HEK293 (cell line): ENCODE results near the gene RAB17.

Source experiments
- CTCF ChIA-PET: fragments of 350-600 bp; formaldehyde crosslinking; extraction: SDS; loops from one replicate; lab custom pipeline; 2021; ENCODE audit warnings: antibody characterized with exemption; lab: Yijun Ruan, JAX
- POLR2A ChIA-PET: fragments of 300-600 bp; formaldehyde crosslinking; extraction: SDS; loops from one replicate; lab custom pipeline; 2020; ENCODE audit warnings: antibody characterized with exemption, inconsistent platforms; lab: Yijun Ruan, JAX
- H3K27ac ChIP-seq: fragments of 200-500 bp; sonication (Bioruptor generic); 2 replicates; pipeline ENCODE4 v1.5.1; 2014; ENCODE audit warnings: low read depth, low read length, control low read depth, inconsistent platforms; ENCODE audit errors: extremely low read depth
- H3K36me3 ChIP-seq, 2 experiments: fragments of 200-500 bp in 1 of 2; sonication (Bioruptor generic) in 1 of 2; 1 replicate in 1 of 2; 2 replicates in 1 of 2; pipeline ENCODE4 v1.5.1; 2014 to 2017; ENCODE audit warnings: inconsistent platforms in 2 of 2, low read length in 2 of 2; ENCODE audit not compliant: control insufficient read depth in 2 of 2, insufficient read depth in 1 of 2
- H3K4me1 ChIP-seq: fragments of 200-500 bp; sonication (Bioruptor generic); 2 replicates; pipeline ENCODE4 v1.5.1; 2014; ENCODE audit warnings: mild to moderate bottlenecking, low read length, inconsistent platforms; ENCODE audit not compliant: control insufficient read depth, insufficient read depth
- H3K4me3 ChIP-seq: 2 replicates; pipeline ENCODE4 v1.5.1; 2011; ENCODE audit warnings: low read depth, mild to moderate bottlenecking, control low read depth, low read length, moderate library complexity
- H3K9me3 ChIP-seq: fragments of 200-500 bp; sonication (Bioruptor generic); 2 replicates; pipeline ENCODE4 v1.5.1; 2014; ENCODE audit warnings: low read depth, low read length, inconsistent platforms; ENCODE audit not compliant: control insufficient read depth, insufficient read depth
- BCL11B ChIP-seq: fragments of 450-650 bp; formaldehyde crosslinking; IDR thresholded peaks from 2 replicates; pipeline ENCODE4 v1.5.1; 2016; ENCODE audit warnings: low read depth, missing biosample characterization, missing genetic modification characterization
- EGR2 ChIP-seq: fragments of 450-650 bp; formaldehyde crosslinking; IDR thresholded peaks from 2 replicates; pipeline ENCODE4 v1.5.1; 2016; ENCODE audit warnings: low read depth, missing biosample characterization, missing genetic modification characterization
- GLI2 ChIP-seq: fragments of 450-650 bp; formaldehyde crosslinking; IDR thresholded peaks from 2 replicates; pipeline ENCODE4; 2017; ENCODE audit warnings: missing biosample characterization, missing genetic modification characterization, low read depth, borderline replicate concordance
- SALL2 ChIP-seq: fragments of 450-650 bp; formaldehyde crosslinking; IDR thresholded peaks from 2 replicates; pipeline ENCODE4 v1.5.0; 2017; ENCODE audit warnings: missing biosample characterization, mild to moderate bottlenecking, missing genetic modification characterization, borderline replicate concordance
- SP7 ChIP-seq: fragments of 450-650 bp; formaldehyde crosslinking; IDR thresholded peaks from 2 replicates; pipeline ENCODE4 v1.5.1; 2016; ENCODE audit warnings: missing biosample characterization, missing genetic modification characterization
- ZFHX2 ChIP-seq: fragments of 450-650 bp; formaldehyde crosslinking; conservative IDR thresholded peaks from 2 replicates; pipeline ENCODE4 v1.5.1; 2016; ENCODE audit warnings: missing biosample characterization, missing genetic modification characterization
- ZNF239 ChIP-seq: fragments of 450-650 bp; formaldehyde crosslinking; IDR thresholded peaks from 2 replicates; pipeline ENCODE4 v1.5.1; 2016; ENCODE audit warnings: missing biosample characterization, missing genetic modification characterization
- ZNF354C ChIP-seq: fragments of 450-650 bp; formaldehyde crosslinking; IDR thresholded peaks from 2 replicates; pipeline ENCODE4 v1.5.1; 2016; ENCODE audit warnings: missing biosample characterization, missing genetic modification characterization, low read depth, borderline replicate concordance
- ZNF664 ChIP-seq: fragments of 450-650 bp; formaldehyde crosslinking; IDR thresholded peaks from 2 replicates; pipeline ENCODE4 v1.5.1; 2016; ENCODE audit warnings: missing biosample characterization, missing genetic modification characterization
- ZSCAN16 ChIP-seq: fragments of 450-650 bp; formaldehyde crosslinking; IDR thresholded peaks from 2 replicates; pipeline ENCODE4 v1.5.1; 2016; ENCODE audit warnings: missing biosample characterization, missing genetic modification characterization
- TF ChIP-seq, protein P1 (sequence below): fragments of 450-650 bp; formaldehyde crosslinking; IDR thresholded peaks from 2 replicates; pipeline ENCODE4 v1.5.1; 2017; ENCODE audit warnings: missing biosample characterization, missing genetic modification characterization
- TF ChIP-seq, protein P2 (sequence below): fragments of 450-650 bp; formaldehyde crosslinking; IDR thresholded peaks from 2 replicates; pipeline ENCODE4 v1.5.1; 2017; ENCODE audit warnings: missing biosample characterization, mild to moderate bottlenecking, missing genetic modification characterization, moderate library complexity

RAB17 gene

DNA sequence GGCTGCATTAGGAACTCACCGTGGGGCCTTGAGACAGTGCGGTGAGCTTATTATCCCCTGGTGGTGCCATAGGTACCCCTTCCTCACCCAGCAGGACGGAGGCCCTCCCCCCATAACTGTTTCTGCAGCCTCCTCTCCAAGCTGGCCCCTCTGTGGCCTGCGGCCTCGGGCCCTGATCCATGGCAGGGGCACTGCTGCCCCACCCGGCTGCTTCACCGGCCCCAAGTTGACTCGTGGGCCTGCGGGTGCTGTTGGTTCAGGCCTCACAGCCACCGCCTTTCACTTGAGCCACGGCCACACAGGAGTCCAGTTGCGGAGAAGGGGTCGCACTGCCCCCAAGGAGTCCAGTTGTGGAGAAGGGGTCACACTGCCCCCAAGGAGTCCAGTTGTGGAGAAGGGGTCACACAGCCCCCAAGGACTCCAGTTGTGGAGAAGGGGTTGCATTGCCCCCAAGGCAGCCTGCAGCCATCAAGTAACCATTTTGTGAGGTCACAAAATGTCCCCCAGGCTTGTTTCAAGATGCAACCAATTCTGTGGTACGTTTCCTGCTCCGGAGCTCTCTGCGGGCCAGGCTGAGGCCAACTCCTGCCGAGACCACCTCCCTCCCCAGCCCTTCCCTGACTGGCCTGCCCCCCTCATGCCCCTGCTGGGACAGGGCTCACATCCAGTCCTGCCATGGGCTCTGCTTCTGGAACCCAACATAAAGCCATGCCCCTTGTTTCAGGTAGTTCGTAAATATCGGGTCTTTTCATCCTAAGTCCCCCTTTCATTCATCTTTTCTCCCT is 41.5 kb upstream of the RAB17 start:
- no peak overlapping the region for H3K4me3 ChIP-seq
- POLR2A ChIA-PET, result no interaction called here
- H3K9me3 ChIP-seq, result no peaks in the 10 kb centered on the region
- no peak overlapping the region for H3K27ac ChIP-seq
- TF ChIP-seq, protein P1, sequence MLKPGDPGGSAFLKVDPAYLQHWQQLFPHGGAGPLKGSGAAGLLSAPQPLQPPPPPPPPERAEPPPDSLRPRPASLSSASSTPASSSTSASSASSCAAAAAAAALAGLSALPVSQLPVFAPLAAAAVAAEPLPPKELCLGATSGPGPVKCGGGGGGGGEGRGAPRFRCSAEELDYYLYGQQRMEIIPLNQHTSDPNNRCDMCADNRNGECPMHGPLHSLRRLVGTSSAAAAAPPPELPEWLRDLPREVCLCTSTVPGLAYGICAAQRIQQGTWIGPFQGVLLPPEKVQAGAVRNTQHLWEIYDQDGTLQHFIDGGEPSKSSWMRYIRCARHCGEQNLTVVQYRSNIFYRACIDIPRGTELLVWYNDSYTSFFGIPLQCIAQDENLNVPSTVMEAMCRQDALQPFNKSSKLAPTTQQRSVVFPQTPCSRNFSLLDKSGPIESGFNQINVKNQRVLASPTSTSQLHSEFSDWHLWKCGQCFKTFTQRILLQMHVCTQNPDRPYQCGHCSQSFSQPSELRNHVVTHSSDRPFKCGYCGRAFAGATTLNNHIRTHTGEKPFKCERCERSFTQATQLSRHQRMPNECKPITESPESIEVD (tag by site-specific recombination), result no peak
- no peak for TF ChIP-seq ZNF664
- no peak for TF ChIP-seq BCL11B (tag by site-specific recombination)
- TF ChIP-seq ZSCAN16 (tag by site-specific recombination), result no peak
- no peak for TF ChIP-seq EGR2 (tag by site-specific recombination)
- H3K4me1 ChIP-seq, result no peaks in the 10 kb centered on the region; the same call in 1 of the 2 replicates
- H3K36me3 ChIP-seq, result peaks cover 0 to 45% of the 10 kb centered on the region in 2 experiments; a peak in 1 of 3 replicates
- CTCF ChIA-PET, result no interaction called here

DNA sequence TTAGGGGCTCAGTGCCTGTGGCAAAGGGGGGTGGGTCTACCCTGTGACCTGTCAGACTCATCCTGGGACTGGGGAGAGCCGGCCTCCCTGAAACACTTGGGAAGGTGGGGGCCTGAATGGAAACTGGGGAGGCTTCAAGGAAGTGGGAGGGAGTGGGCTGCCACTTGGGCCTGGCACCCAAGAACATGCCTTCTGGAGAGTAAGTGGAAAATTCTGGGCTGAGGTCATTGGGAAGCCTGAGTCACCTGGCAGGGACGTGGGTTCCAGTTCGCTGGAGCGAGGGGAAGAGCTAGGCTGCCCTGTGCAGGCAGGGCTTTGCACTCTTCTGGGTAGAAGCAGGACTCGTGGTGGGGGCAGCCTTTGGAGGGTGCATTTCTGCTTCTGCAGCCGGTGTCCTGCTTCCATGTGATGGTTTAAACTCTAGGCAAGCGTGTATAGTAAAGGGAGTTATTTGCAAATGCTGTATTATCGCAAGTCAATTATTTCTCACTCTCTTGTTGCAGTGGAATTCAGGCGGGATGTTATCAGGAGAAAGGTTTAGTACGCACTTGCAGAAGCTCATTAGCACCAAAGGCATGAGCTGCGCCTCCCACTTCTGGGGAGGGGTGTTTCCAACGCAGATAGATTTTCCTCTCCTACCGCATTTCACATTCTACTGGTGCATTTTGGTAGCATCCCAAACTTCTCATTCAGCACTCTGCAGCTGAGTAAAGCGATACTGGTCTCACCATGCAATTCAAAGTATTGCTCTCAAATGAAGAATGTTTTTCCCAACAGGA is 40.7 kb upstream of the RAB17 start:
- no peaks in the 10 kb centered on the region for H3K9me3 ChIP-seq
- TF ChIP-seq ZNF239 (tag by site-specific recombination) (no peak), ZNF354C (tag by site-specific recombination) (no peak), SALL2 (tag by site-specific recombination) (no peak), ZFHX2 (tag by site-specific recombination) (peak; percentile 66)
- TF ChIP-seq, all 188 proteins: peak for 1
- Histone ChIP-seq H3K4me1 (no peaks in the 10 kb centered on the region; the same call in 1 of the 2 replicates), H3K4me3 (no peak overlapping the region), H3K27ac (no peak overlapping the region), H3K36me3 (peaks cover 0 to 45% of the 10 kb centered on the region in 2 experiments; a peak in 1 of 3 replicates)
- ChIA-PET CTCF (no interaction called here), POLR2A (interaction anchor here (1.1 kb wide), 1 partner anchor 31 kb away, joined by 3 read pairs; no protein-coding TSS in a partner anchor)

DNA sequence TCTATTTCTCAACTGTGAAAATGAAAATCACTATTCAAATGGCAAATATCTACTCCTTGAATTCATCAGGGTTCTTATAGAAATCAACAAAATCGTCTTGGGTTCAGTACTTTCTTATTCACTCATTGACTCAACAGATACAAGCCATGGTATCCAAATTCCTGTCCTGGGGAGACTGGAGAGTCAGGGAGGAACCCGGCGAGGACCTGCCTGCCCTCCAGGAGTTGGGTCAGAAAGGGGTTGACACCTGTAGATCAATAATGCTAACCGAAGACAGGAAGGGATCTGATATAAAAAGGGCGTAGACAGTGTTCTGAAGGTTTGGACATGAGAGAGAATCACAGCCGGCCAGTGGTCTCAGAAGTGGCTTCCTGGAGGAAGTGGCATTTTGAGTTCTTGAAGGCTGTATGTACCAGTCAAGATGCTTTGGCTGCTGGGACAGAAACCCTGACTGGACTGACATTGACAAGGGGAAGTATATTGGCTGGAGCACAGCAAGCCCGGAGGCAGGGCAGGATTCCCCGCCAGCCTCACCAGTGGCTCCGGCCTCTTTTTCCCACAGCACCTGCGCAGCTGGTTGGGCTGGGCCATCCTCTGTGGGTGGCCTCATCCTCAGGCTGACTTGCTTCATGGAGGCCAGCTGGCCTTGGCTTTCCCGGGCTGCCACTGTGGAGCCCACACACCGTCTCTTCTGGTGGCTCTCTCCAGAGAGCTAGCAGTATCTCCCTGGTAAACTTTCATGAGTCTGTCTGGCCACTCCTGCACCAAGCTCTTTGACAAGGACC is 39.9 kb upstream of the RAB17 start:
- ChIA-PET CTCF (interaction anchor here (1.1 kb wide), 1 partner anchor 39 kb away, joined by 3 read pairs; no protein-coding TSS in a partner anchor), POLR2A (interaction anchor here (1.1 kb wide), 1 partner anchor 30 kb away, joined by 3 read pairs; no protein-coding TSS in a partner anchor)
- Histone ChIP-seq H3K4me3 (no peak overlapping the region), H3K36me3 (peaks cover 0 to 45% of the 10 kb centered on the region in 2 experiments; a peak in 1 of 3 replicates), H3K9me3 (no peaks in the 10 kb centered on the region), H3K4me1 (no peaks in the 10 kb centered on the region; the same call in 1 of the 2 replicates), H3K27ac (no peak overlapping the region)
- TF ChIP-seq, protein P2, sequence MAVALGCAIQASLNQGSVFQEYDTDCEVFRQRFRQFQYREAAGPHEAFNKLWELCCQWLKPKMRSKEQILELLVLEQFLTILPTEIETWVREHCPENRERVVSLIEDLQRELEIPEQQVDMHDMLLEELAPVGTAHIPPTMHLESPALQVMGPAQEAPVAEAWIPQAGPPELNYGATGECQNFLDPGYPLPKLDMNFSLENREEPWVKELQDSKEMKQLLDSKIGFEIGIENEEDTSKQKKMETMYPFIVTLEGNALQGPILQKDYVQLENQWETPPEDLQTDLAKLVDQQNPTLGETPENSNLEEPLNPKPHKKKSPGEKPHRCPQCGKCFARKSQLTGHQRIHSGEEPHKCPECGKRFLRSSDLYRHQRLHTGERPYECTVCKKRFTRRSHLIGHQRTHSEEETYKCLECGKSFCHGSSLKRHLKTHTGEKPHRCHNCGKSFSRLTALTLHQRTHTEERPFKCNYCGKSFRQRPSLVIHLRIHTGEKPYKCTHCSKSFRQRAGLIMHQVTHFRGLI, result peak; percentile 85
- TF ChIP-seq GLI2 (tag by site-specific recombination) (no peak), SP7 (no peak)
